GM18526 (cell line): ENCODE measurements around the gene PEAK1.

ENCODE experiments used
- POLR2A ChIP-seq: IDR thresholded peaks from 3 replicates; pipeline ENCODE4 v1.6.1; 2011; ENCODE audit not compliant: insufficient read length; ENCODE audit errors: extremely low read depth

Gene PEAK1

GRCh38 chr15:77413699-77414349 lies 6.1 kb downstream of the PEAK1 start:
- no peak for TF ChIP-seq POLR2A

GRCh38 chr15:77412972-77413698 lies 6.8 kb downstream of the PEAK1 start:
- TF ChIP-seq POLR2A, result no peak

GRCh38 chr15:77411619-77411976 lies 8.3 kb downstream of the PEAK1 start:
- TF ChIP-seq POLR2A, result no peak

- no peak for TF ChIP-seq POLR2A
These were observed 8.9 kb downstream of the PEAK1 start for GRCh38 chr15:77410701-77411618.

GRCh38 chr15:77409259-77410156 lies 10.4 kb downstream of the PEAK1 start:
- TF ChIP-seq POLR2A, result no peak

GRCh38 chr15:77406846-77407245 lies 13.1 kb downstream of the PEAK1 start:
- no peak for TF ChIP-seq POLR2A

- no peak for TF ChIP-seq POLR2A
These were observed 17.0 kb downstream of the PEAK1 start for GRCh38 chr15:77402740-77403379.

GRCh38 chr15:77400258-77400657 lies 19.6 kb downstream of the PEAK1 start:
- TF ChIP-seq POLR2A, result no peak

- no peak for TF ChIP-seq POLR2A
These were observed 21.0 kb downstream of the PEAK1 start for GRCh38 chr15:77398927-77399326.

GRCh38 chr15:77396692-77397091 lies 23.2 kb downstream of the PEAK1 start:
- TF ChIP-seq POLR2A, result no peak

- no peak for TF ChIP-seq POLR2A
These were observed 24.7 kb downstream of the PEAK1 start for GRCh38 chr15:77395013-77395774.

- TF ChIP-seq POLR2A, result no peak
These were observed 26.4 kb downstream of the PEAK1 start for GRCh38 chr15:77393471-77393840.

- TF ChIP-seq POLR2A, result no peak
These were observed 27.0 kb downstream of the PEAK1 start for GRCh38 chr15:77392762-77393470.
